ENCODE data around the gene UQCRFS1. TPM values are rescaled to one million over a fixed set of nuclear protein-coding genes. Genes with fewer than 3 reads are reported as not detected.
A peak's percentile ranks its signal among the peaks of the same experiment; 100 is the strongest.
"Not testable (repeated sequence)": the region's sequence is repeated elsewhere in the genome, so short reads cannot be mapped to it uniquely, and the experiment has no call there.

Gene UQCRFS1
- polyA plus RNA-seq, 1 of the 3 experiments (the other 2 are of a cell fraction), result 36.7 TPM

GRCh38 chr19:29212356-29212647, 649 bp downstream of the UQCRFS1 start:
- H3K27ac ChIP-seq (ENCODE audit: low read depth in 2 of 2, low read length in 1 of 2), result peak overlapping the region; percentile 39 to 68
- H3K4me3 ChIP-seq (ENCODE audit: low read depth in 2 of 2, low read length in 1 of 2), result peak overlapping the region; percentile 90 to 93
- CTCF ChIA-PET, result no interaction called here
- H3K9me2 ChIP-seq, result no peaks in the 10 kb centered on the region
- no peaks in the 10 kb centered on the region for H3F3A ChIP-seq (replicated peaks; ENCODE audit: insufficient read depth)
- no peak for TF ChIP-seq RFX5 (IDR thresholded peaks at IDR 0.05; ENCODE audit: low read length)
- no peak for TF ChIP-seq RCOR1 (IDR thresholded peaks at IDR 0.05; ENCODE audit: low read length)
- TF ChIP-seq MXI1 (IDR thresholded peaks at IDR 0.05; ENCODE audit: low read depth, low read length), result no peak
- POLR2A ChIA-PET, result no interaction called here
- H3K9me3 ChIP-seq, result no peaks in the 10 kb centered on the region
- DNase-seq, result peak; percentile 18
- H3K79me2 ChIP-seq (ENCODE audit: insufficient read depth), result peaks cover 56% of the 10 kb centered on the region
- H3K4me1 ChIP-seq (ENCODE audit: control insufficient read depth in 1 of 2, insufficient read depth in 2 of 2, low read depth in 1 of 2, low read length in 1 of 2), result peaks cover 0 to 11% of the 10 kb centered on the region in 2 experiments; a peak in 3 of 4 replicates
- 1% methylated on average over 7 of the region's 7 CpGs for WGBS (ENCODE audit: low lambda C conversion rate)
- peaks cover 0 to 4% of the 10 kb centered on the region in 2 experiments for H3K36me3 ChIP-seq (replicated peaks in 1 of 2; ENCODE audit: control insufficient read depth in 1 of 2, insufficient read depth in 2 of 2, low read length in 1 of 2)
- H2AFZ ChIP-seq (ENCODE audit: low read depth), result peak overlapping the region; percentile 98
- H3K27me3 ChIP-seq (ENCODE audit: insufficient read depth), result peaks cover 7% of the 10 kb centered on the region; the same call in 1 of the 2 replicates
- peak overlapping the region; percentile 99 for H3K9ac ChIP-seq
- peaks cover 43% of the 10 kb centered on the region for H4K20me1 ChIP-seq (ENCODE audit: insufficient read depth)
- peak overlapping the region; percentile 92 for H3K4me2 ChIP-seq

GRCh38 chr19:29211562-29212355, 1.2 kb downstream of the UQCRFS1 start:
- POLR2A ChIA-PET, result no interaction called here
- Histone ChIP-seq H2AFZ (ENCODE audit: low read depth) (peak overlapping the region; percentile 98; the same call in 1 of the 2 replicates), H3K79me2 (ENCODE audit: insufficient read depth) (peaks cover 62% of the 10 kb centered on the region), H3K36me3 (replicated peaks in 1 of 2; ENCODE audit: control insufficient read depth in 1 of 2, insufficient read depth in 2 of 2, low read length in 1 of 2) (peaks cover 4% of the 10 kb centered on the region in 2 experiments), H3K9me2 (no peaks in the 10 kb centered on the region), H3F3A (replicated peaks; ENCODE audit: insufficient read depth) (no peaks in the 10 kb centered on the region), H3K27me3 (ENCODE audit: insufficient read depth) (0 out of 2 replicates have a peak, but pooled peaks cover 7% of the 10 kb centered on the region), H4K20me1 (ENCODE audit: insufficient read depth) (peaks cover 48% of the 10 kb centered on the region), H3K9ac (peak overlapping the region; percentile 99), H3K27ac (ENCODE audit: low read depth in 2 of 2, low read length in 1 of 2) (peak overlapping the region in 1 of 2 experiments; percentile 68; a peak in 1 of 4 replicates), H3K9me3 (no peaks in the 10 kb centered on the region), H3K4me1 (ENCODE audit: control insufficient read depth in 1 of 2, insufficient read depth in 2 of 2, low read depth in 1 of 2, low read length in 1 of 2) (peaks cover 0 to 11% of the 10 kb centered on the region in 2 experiments; a peak in 3 of 4 replicates), H3K4me3 (ENCODE audit: low read depth in 2 of 2, low read length in 1 of 2) (peak overlapping the region; percentile 90 to 93), H3K4me2 (peak overlapping the region; percentile 92)
- WGBS (ENCODE audit: low lambda C conversion rate), result 37% methylated on average over 18 of the region's 18 CpGs
- peak; percentile 14 for DNase-seq
- CTCF ChIA-PET, result no interaction called here
- TF ChIP-seq USF2 (IDR thresholded peaks at IDR 0.05; ENCODE audit: borderline replicate concordance, low read depth, low read length) (no peak), FOXM1 (IDR thresholded peaks at IDR 0.05; ENCODE audit: low read depth) (no peak), REST (IDR thresholded peaks at IDR 0.05; ENCODE audit: low read depth, low read length) (no peak), FOXJ3 (CRISPR knock-in tag; IDR thresholded peaks at IDR 0.05) (no peak), MAX (IDR thresholded peaks at IDR 0.05; ENCODE audit: low read depth) (no peak), SMC3 (IDR thresholded peaks at IDR 0.05; ENCODE audit: low read depth, low read length) (no peak), RCOR1 (IDR thresholded peaks at IDR 0.05; ENCODE audit: low read length) (no peak), YY1 (IDR thresholded peaks at IDR 0.05; ENCODE audit: low read depth) (no peak), PBX3 (IDR thresholded peaks at IDR 0.05) (no peak), EP300 (IDR thresholded peaks at IDR 0.05; ENCODE audit: borderline replicate concordance in 1 of 2, low read depth in 1 of 2, low read length in 1 of 2) (no peak), NFIC (IDR thresholded peaks at IDR 0.05; ENCODE audit: borderline replicate concordance) (no peak), RXRA (IDR thresholded peaks at IDR 0.05; ENCODE audit: borderline replicate concordance, low read depth) (no peak), MXI1 (IDR thresholded peaks at IDR 0.05; ENCODE audit: low read depth, low read length) (no peak), JUND (IDR thresholded peaks at IDR 0.05) (no peak)

GRCh38 chr19:29211041-29211440, 1.9 kb downstream of the UQCRFS1 start:
- H3K9ac ChIP-seq; H3K27me3 ChIP-seq (ENCODE audit: insufficient read depth); DNase-seq; H3K27ac ChIP-seq (ENCODE audit: low read depth in 2 of 2, low read length in 1 of 2); POLR2A ChIA-PET; H3K9me3 ChIP-seq; H2AFZ ChIP-seq (ENCODE audit: low read depth); CTCF ChIA-PET; H3K9me2 ChIP-seq; H3F3A ChIP-seq (replicated peaks; ENCODE audit: insufficient read depth): not testable (repeated sequence)
- Histone ChIP-seq H3K4me3 (ENCODE audit: low read depth in 2 of 2, low read length in 1 of 2) (0 out of 4 replicates have a peak overlapping the region, but pooled peaks of 1 of the 2 experiments have one; percentile 90), H4K20me1 (ENCODE audit: insufficient read depth) (peaks cover 55% of the 10 kb centered on the region), H3K36me3 (replicated peaks in 1 of 2; ENCODE audit: control insufficient read depth in 1 of 2, insufficient read depth in 2 of 2, low read length in 1 of 2) (peaks cover 4 to 11% of the 10 kb centered on the region in 2 experiments), H3K4me2 (peak overlapping the region; percentile 92), H3K4me1 (ENCODE audit: control insufficient read depth in 1 of 2, insufficient read depth in 2 of 2, low read depth in 1 of 2, low read length in 1 of 2) (peaks cover 0 to 11% of the 10 kb centered on the region in 2 experiments; a peak in 3 of 4 replicates), H3K79me2 (ENCODE audit: insufficient read depth) (peaks cover 69% of the 10 kb centered on the region)
- WGBS (ENCODE audit: low lambda C conversion rate), result 93% methylated on average over 3 of the region's 3 CpGs
